SK-N-SH (cell line): ENCODE results near the gene THOP1.

Source experiments
- EP300 ChIP-seq, 2 experiments: IDR thresholded peaks; 2 replicates each; pipeline versions ENCODE4 v1.4.0 to v1.6.1; 2012; ENCODE audit warnings: borderline replicate concordance in 1 of 2, low read depth in 1 of 2, low read length in 1 of 2
- GABPA ChIP-seq: IDR thresholded peaks from 2 replicates; pipeline ENCODE4 v1.4.0; 2012; ENCODE audit warnings: low read depth, mild to moderate bottlenecking
- PBX3 ChIP-seq: IDR thresholded peaks from 2 replicates; pipeline ENCODE4; 2012
- POLR2AphosphoS5 ChIP-seq: IDR thresholded peaks from 2 replicates; pipeline ENCODE4 v1.6.1; 2012; ENCODE audit warnings: low read depth, low read length
- REST ChIP-seq: IDR thresholded peaks from 2 replicates; pipeline ENCODE4 v1.6.1; 2012; ENCODE audit warnings: mild to moderate bottlenecking, low read depth, low read length, moderate library complexity
- YY1 ChIP-seq: IDR thresholded peaks from 2 replicates; pipeline ENCODE4 v1.4.0; 2012; ENCODE audit warnings: low read depth, mild to moderate bottlenecking
- ZBTB33 ChIP-seq: IDR thresholded peaks from 2 replicates; pipeline ENCODE4 v1.4.0; 2012; ENCODE audit warnings: low read depth, borderline replicate concordance
- TF ChIP-seq, protein P1 (sequence below): fragments of 200-600 bp; sonication (generic); IDR thresholded peaks from 2 replicates; pipeline ENCODE4 v1.6.1; 2017; ENCODE audit warnings: antibody characterized with exemption, mild to moderate bottlenecking, moderate library complexity
- TF ChIP-seq, protein P2 (sequence below): IDR thresholded peaks from 2 replicates; pipeline ENCODE4 v1.4.0; 2012; ENCODE audit warnings: low read depth

GRCh38 chr19:2736550-2737190 is 48.6 kb upstream of the THOP1 start:
- TF ChIP-seq POLR2AphosphoS5, result no peak
- no peak for TF ChIP-seq GABPA
- no peak for TF ChIP-seq EP300 (IDR thresholded peaks at IDR 0.05; ENCODE audit: borderline replicate concordance in 1 of 2, low read depth in 1 of 2, low read length in 1 of 2)
- TF ChIP-seq, protein P1, sequence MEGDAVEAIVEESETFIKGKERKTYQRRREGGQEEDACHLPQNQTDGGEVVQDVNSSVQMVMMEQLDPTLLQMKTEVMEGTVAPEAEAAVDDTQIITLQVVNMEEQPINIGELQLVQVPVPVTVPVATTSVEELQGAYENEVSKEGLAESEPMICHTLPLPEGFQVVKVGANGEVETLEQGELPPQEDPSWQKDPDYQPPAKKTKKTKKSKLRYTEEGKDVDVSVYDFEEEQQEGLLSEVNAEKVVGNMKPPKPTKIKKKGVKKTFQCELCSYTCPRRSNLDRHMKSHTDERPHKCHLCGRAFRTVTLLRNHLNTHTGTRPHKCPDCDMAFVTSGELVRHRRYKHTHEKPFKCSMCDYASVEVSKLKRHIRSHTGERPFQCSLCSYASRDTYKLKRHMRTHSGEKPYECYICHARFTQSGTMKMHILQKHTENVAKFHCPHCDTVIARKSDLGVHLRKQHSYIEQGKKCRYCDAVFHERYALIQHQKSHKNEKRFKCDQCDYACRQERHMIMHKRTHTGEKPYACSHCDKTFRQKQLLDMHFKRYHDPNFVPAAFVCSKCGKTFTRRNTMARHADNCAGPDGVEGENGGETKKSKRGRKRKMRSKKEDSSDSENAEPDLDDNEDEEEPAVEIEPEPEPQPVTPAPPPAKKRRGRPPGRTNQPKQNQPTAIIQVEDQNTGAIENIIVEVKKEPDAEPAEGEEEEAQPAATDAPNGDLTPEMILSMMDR, result no peak
- TF ChIP-seq, protein P2, sequence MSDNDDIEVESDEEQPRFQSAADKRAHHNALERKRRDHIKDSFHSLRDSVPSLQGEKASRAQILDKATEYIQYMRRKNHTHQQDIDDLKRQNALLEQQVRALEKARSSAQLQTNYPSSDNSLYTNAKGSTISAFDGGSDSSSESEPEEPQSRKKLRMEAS, result no peak
- no peak for TF ChIP-seq PBX3
- no peak for TF ChIP-seq ZBTB33
- TF ChIP-seq REST, result no peak
- no peak for TF ChIP-seq YY1
